HepG2 (cell line): ENCODE data around the gene MASP1. TPM values are rescaled to one million over a fixed set of nuclear protein-coding genes. Genes with fewer than 3 reads are reported as not detected.

Experiments
- BORCS8-MEF2B ChIP-seq: sonication (generic); formaldehyde crosslinking; IDR thresholded peaks from 2 replicates; pipeline ENCODE4 v1.8.0; 2022; ENCODE audit warnings: mild to moderate bottlenecking, missing genetic modification reagents
- ELF1 ChIP-seq: sonication (generic); formaldehyde crosslinking; IDR thresholded peaks from 2 replicates; pipeline ENCODE4 v1.4.0; 2020; ENCODE audit warnings: missing genetic modification reagents
- FOXJ3 ChIP-seq: sonication (generic); formaldehyde crosslinking; IDR thresholded peaks from 2 replicates; pipeline ENCODE4 v1.4.0; 2020; ENCODE audit warnings: missing genetic modification reagents, mild to moderate bottlenecking, borderline replicate concordance
- GATAD1 ChIP-seq: IDR thresholded peaks from 2 replicates; pipeline ENCODE4 v1.6.1; 2016; ENCODE audit warnings: missing genetic modification reagents, missing compliant biosample characterization
- KDM2A ChIP-seq: sonication (generic); formaldehyde crosslinking; IDR thresholded peaks from 2 replicates; pipeline ENCODE4 v1.4.0; 2020; ENCODE audit warnings: low read depth, missing genetic modification reagents, borderline replicate concordance
- KLF15 ChIP-seq: sonication (generic); formaldehyde crosslinking; IDR thresholded peaks from 2 replicates; pipeline ENCODE4 v1.8.1; 2023; ENCODE audit warnings: borderline replicate concordance, mild to moderate bottlenecking, inconsistent platforms, missing genetic modification reagents, mixed read lengths
- MAZ ChIP-seq, 2 experiments: sonication (generic) in 1 of 2; formaldehyde crosslinking in 1 of 2; IDR thresholded peaks; 2 replicates each; pipeline versions ENCODE4 v1.5.0 to v1.6.1; 2012 to 2020; ENCODE audit warnings: low read depth in 2 of 2, mild to moderate bottlenecking in 2 of 2, borderline replicate concordance in 1 of 2, improper control_type of control experiment in 1 of 2, low read length in 1 of 2, missing genetic modification reagents in 1 of 2, moderate library complexity in 1 of 2
- NCOA5 ChIP-seq: sonication (generic); formaldehyde crosslinking; IDR thresholded peaks from 2 replicates; pipeline ENCODE4 v1.4.0; 2020; ENCODE audit warnings: missing genetic modification reagents
- NONO ChIP-seq, 2 experiments: fragments of 450-650 bp in 1 of 2; sonication (generic) in 1 of 2; formaldehyde crosslinking in 1 of 2; IDR thresholded peaks in 1 of 2; conservative IDR thresholded peaks in 1 of 2; 2 replicates each; pipeline versions ENCODE4 v1.6.1 to v1.8.0; 2017 to 2022; ENCODE audit warnings: mild to moderate bottlenecking in 1 of 2, missing genetic modification reagents in 1 of 2, moderate library complexity in 1 of 2
- PAWR ChIP-seq: sonication (generic); formaldehyde crosslinking; IDR thresholded peaks from 2 replicates; pipeline ENCODE4 v1.4.0; 2020; ENCODE audit warnings: missing genetic modification reagents, mild to moderate bottlenecking, borderline replicate concordance
- POLR2A ChIP-seq, 2 experiments: IDR thresholded peaks; 2 replicates each; pipeline ENCODE4 v1.6.1; 2011; ENCODE audit warnings: low read depth in 2 of 2, low read length in 2 of 2, mild to moderate bottlenecking in 1 of 2, moderate library complexity in 1 of 2; ENCODE audit not compliant: insufficient read depth in 1 of 2
- PPARG ChIP-seq: conservative IDR thresholded peaks from 2 replicates; pipeline ENCODE4 v1.6.1; 2016; ENCODE audit warnings: missing biosample characterization, missing genetic modification reagents
- TBP ChIP-seq: sonication (generic); formaldehyde crosslinking; IDR thresholded peaks from 2 replicates; pipeline ENCODE4 v1.5.0; 2020; ENCODE audit warnings: missing genetic modification reagents
- TFDP2 ChIP-seq: sonication (generic); formaldehyde crosslinking; IDR thresholded peaks from 2 replicates; pipeline ENCODE4 v1.4.0; 2020; ENCODE audit warnings: missing genetic modification reagents
- TFE3 ChIP-seq: IDR thresholded peaks from 2 replicates; pipeline ENCODE4 v1.6.1; 2016
- THAP11 ChIP-seq: IDR thresholded peaks from 2 replicates; pipeline ENCODE4 v1.6.1; 2016; ENCODE audit warnings: missing biosample characterization, missing genetic modification reagents
- THYN1 ChIP-seq: sonication (generic); formaldehyde crosslinking; IDR thresholded peaks from 2 replicates; pipeline ENCODE4 v1.8.1; 2023; ENCODE audit warnings: low read depth, mild to moderate bottlenecking, moderate library complexity, missing genetic modification reagents, borderline replicate concordance
- ZBTB20 ChIP-seq: sonication (generic); formaldehyde crosslinking; IDR thresholded peaks from 2 replicates; pipeline ENCODE4 v1.8.1; 2023; ENCODE audit warnings: missing genetic modification reagents, low read depth, mild to moderate bottlenecking, borderline replicate concordance
- ZFX ChIP-seq: sonication (generic); formaldehyde crosslinking; IDR thresholded peaks from 2 replicates; pipeline ENCODE4 v1.4.0; 2020; ENCODE audit warnings: mild to moderate bottlenecking, low read depth, missing genetic modification reagents, moderate library complexity
- ZNF510 ChIP-seq: sonication (generic); formaldehyde crosslinking; IDR thresholded peaks from 2 replicates; pipeline ENCODE4 v1.4.0; 2020; ENCODE audit warnings: low read depth, mild to moderate bottlenecking, missing genetic modification reagents
- ZNF557 ChIP-seq: sonication (generic); formaldehyde crosslinking; IDR thresholded peaks from 2 replicates; pipeline ENCODE4 v1.4.0; 2020; ENCODE audit warnings: missing genetic modification reagents
- ZNF614 ChIP-seq: IDR thresholded peaks from 2 replicates; pipeline ENCODE4 v1.6.1; 2018; ENCODE audit warnings: missing biosample characterization, missing genetic modification reagents, inconsistent platforms, borderline replicate concordance
- ZNF674 ChIP-seq: sonication (generic); formaldehyde crosslinking; IDR thresholded peaks from 2 replicates; pipeline ENCODE4 v1.5.0; 2020; ENCODE audit warnings: low read depth, mild to moderate bottlenecking, missing genetic modification reagents
- polyA plus RNA-seq, 8 experiments: library from polyadenylated mRNA; depleted of rRNA in 3 of 8; stranded (reverse) in 7 of 8; unstranded in 1 of 8; fragments of >200 nt; fragmentation: Illumina TruSeq in 4 of 8; extraction: Trizol in 4 of 8; gene quantifications; 2 replicates each; pipeline versions ENCODE4 v1.2.1 to v1.2.3, GENCODE V29; 2011 to 2016; ENCODE audit warnings: low read depth in 4 of 8, missing spikeins in 1 of 8, mixed read lengths in 1 of 8; ENCODE audit not compliant: insufficient read depth in 1 of 8
- total RNA-seq, 5 experiments: library from RNA; depleted of rRNA; stranded (reverse); fragments of >200 nt; fragmentation: Illumina TruSeq; extraction: Trizol; gene quantifications; 2 replicates each; pipeline ENCODE4 v1.2.3, GENCODE V29; 2016; ENCODE audit warnings: low read depth in 1 of 5
- TF ChIP-seq, protein P1 (sequence below): sonication (generic); formaldehyde crosslinking; IDR thresholded peaks from 2 replicates; pipeline ENCODE4 v1.5.0; 2020; ENCODE audit warnings: missing genetic modification reagents

Gene MASP1
- total and polyA plus RNA-seq, 2 of the 13 experiments (the other 11 are each of a cell fraction or from before 2014, with no cell fraction given): 10.8 to 56.0 TPM

DNA sequence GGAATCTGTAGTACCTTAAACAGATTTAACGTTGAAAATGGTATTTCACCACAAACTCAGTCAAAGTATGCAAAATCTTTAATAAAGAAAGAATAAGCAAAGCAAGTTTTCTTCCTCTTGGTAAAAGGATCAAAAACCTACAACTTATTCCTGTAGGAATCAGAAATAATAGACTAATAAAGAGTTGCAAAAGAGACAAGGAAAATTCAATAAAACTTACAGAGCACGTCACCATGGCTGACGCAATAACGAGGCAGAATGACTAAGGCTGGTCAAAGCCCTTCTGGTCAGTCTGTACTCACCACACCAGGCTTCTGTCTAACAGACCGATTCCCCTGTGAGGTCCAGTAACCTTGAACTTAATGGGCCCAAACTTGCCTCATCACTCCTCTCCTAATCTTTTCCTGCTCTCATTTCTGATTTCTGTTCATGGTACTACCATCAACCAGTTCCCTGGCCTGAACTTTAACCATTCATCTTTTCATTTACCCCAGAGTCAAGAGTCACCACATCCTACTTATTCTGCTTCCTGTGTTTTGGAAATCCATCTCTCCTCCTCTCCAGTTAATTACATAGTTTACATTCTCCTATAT is 5.0 kb downstream of the MASP1 start (continued):
- TF ChIP-seq PPARG (CRISPR knock-in tag): no peak; the same call in 1 of the 2 replicates
- no peak for TF ChIP-seq NONO (IDR thresholded peaks at IDR 0.05)
- no peak for TF ChIP-seq NONO (CRISPR knock-in tag; conservative IDR thresholded peaks at IDR 0.05)
- TF ChIP-seq THYN1 (CRISPR knock-in tag): no peak
- peak; percentile 72 for TF ChIP-seq THAP11 (CRISPR knock-in tag)
- TF ChIP-seq NCOA5 (CRISPR knock-in tag): no peak
- TF ChIP-seq GATAD1 (CRISPR knock-in tag): peak; percentile 55; the same call in 1 of the 2 replicates
- TF ChIP-seq, protein P1, sequence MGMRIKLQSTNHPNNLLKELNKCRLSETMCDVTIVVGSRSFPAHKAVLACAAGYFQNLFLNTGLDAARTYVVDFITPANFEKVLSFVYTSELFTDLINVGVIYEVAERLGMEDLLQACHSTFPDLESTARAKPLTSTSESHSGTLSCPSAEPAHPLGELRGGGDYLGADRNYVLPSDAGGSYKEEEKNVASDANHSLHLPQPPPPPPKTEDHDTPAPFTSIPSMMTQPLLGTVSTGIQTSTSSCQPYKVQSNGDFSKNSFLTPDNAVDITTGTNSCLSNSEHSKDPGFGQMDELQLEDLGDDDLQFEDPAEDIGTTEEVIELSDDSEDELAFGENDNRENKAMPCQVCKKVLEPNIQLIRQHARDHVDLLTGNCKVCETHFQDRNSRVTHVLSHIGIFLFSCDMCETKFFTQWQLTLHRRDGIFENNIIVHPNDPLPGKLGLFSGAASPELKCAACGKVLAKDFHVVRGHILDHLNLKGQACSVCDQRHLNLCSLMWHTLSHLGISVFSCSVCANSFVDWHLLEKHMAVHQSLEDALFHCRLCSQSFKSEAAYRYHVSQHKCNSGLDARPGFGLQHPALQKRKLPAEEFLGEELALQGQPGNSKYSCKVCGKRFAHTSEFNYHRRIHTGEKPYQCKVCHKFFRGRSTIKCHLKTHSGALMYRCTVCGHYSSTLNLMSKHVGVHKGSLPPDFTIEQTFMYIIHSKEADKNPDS (CRISPR knock-in tag): no peak
- peak; percentile 7 to 27; a peak in 2 of 4 replicates for TF ChIP-seq POLR2A (IDR thresholded peaks at IDR 0.05; ENCODE audit: insufficient read depth in 1 of 2, low read depth in 2 of 2, low read length in 2 of 2)
- TF ChIP-seq ZFX (CRISPR knock-in tag): peak; percentile 37; the same call in 1 of the 2 replicates
- TF ChIP-seq PAWR (CRISPR knock-in tag): no peak
- no peak for TF ChIP-seq ZNF674 (CRISPR knock-in tag)
- TF ChIP-seq MAZ (IDR thresholded peaks at IDR 0.05; ENCODE audit: borderline replicate concordance, low read depth, low read length): no peak
- no peak for TF ChIP-seq MAZ (CRISPR knock-in tag; IDR thresholded peaks at IDR 0.05; ENCODE audit: low read depth)
- TF ChIP-seq ZNF510 (CRISPR knock-in tag): no peak
- TF ChIP-seq ELF1 (CRISPR knock-in tag): 0 out of 2 replicates have a peak, but pooled peaks have one; percentile 15
- peak; percentile 51; the same call in 1 of the 2 replicates for TF ChIP-seq ZBTB20 (CRISPR knock-in tag)
- no peak for TF ChIP-seq TBP
- TF ChIP-seq TFE3 (CRISPR knock-in tag): no peak
- no peak for TF ChIP-seq ZNF614
- no peak for TF ChIP-seq TFDP2
- no peak for TF ChIP-seq BORCS8-MEF2B (CRISPR knock-in tag)
- TF ChIP-seq ZNF557 (CRISPR knock-in tag): no peak
- no peak for TF ChIP-seq KDM2A (CRISPR knock-in tag)
- no peak; the same call in 1 of the 2 replicates for TF ChIP-seq FOXJ3 (CRISPR knock-in tag)
- TF ChIP-seq KLF15: no peak
